SK-N-SH (cell line): ENCODE measurements around the gene DNAJC4. TPM values are rescaled to one million over a fixed set of nuclear protein-coding genes. Genes with fewer than 3 reads are reported as not detected.

Experiments
- CTCF ChIA-PET: fragments of 300-600, 350-600 bp; formaldehyde crosslinking; extraction: SDS; loops from one replicate; lab custom pipeline; 2021; lab: Yijun Ruan, JAX
- POLR2A ChIA-PET: fragments of 350-600 bp; sonication (Branson Sonifier 250); formaldehyde crosslinking; extraction: SDS; loops from one replicate; lab custom pipeline; 2020; ENCODE audit warnings: antibody characterized with exemption, inconsistent platforms; lab: Yijun Ruan, JAX
- DNase-seq: peaks from one replicate; pipeline ENCODE4 v3.0.0; 2012
- H2AFZ ChIP-seq: fragments of 200-600 bp; sonication (generic); 2 replicates; pipeline ENCODE4 v1.8.1; 2016; ENCODE audit warnings: antibody characterized with exemption, mild to moderate bottlenecking, low read depth
- H3F3A ChIP-seq: fragments of 200-600 bp; sonication (generic); replicated peaks from 2 replicates; pipeline ENCODE3; 2016; ENCODE audit warnings: antibody characterized with exemption, mild to moderate bottlenecking; ENCODE audit not compliant: insufficient read depth
- H3K27ac ChIP-seq, 2 experiments: fragments of 200-500 bp in 1 of 2; fragments of 200-600 bp in 1 of 2; sonication (Bioruptor generic) in 1 of 2; sonication (generic), shearing (Covaris generic) in 1 of 2; 2 replicates each; pipeline versions ENCODE4 v1.5.1 to v1.6.1; 2014 to 2016; ENCODE audit warnings: low read depth in 2 of 2, inconsistent platforms in 1 of 2, low read length in 1 of 2, mild to moderate bottlenecking in 1 of 2, mixed read lengths in 1 of 2
- H3K27me3 ChIP-seq: fragments of 200-600 bp; sonication (generic), shearing (Covaris generic); 2 replicates; pipeline ENCODE4 v1.6.1; 2016; ENCODE audit warnings: mixed run types; ENCODE audit not compliant: insufficient read depth
- H3K36me3 ChIP-seq, 2 experiments: fragments of 200-500 bp in 1 of 2; fragments of 200-600 bp in 1 of 2; sonication (Bioruptor generic) in 1 of 2; sonication (generic) in 1 of 2; replicated peaks in 1 of 2; 2 replicates each; pipeline versions ENCODE3 to v1.5.1; 2014 to 2016; ENCODE audit warnings: low read length in 1 of 2, mild to moderate bottlenecking in 1 of 2; ENCODE audit not compliant: insufficient read depth in 2 of 2, control insufficient read depth in 1 of 2
- H3K4me1 ChIP-seq, 2 experiments: fragments of 200-500 bp in 1 of 2; fragments of 200-600 bp in 1 of 2; sonication (Bioruptor generic) in 1 of 2; sonication (generic), shearing (Covaris generic) in 1 of 2; 2 replicates each; pipeline versions ENCODE4 v1.5.1 to v1.6.1; 2014 to 2016; ENCODE audit warnings: low read depth in 1 of 2, low read length in 1 of 2, mixed run types in 1 of 2; ENCODE audit not compliant: insufficient read depth in 2 of 2, control insufficient read depth in 1 of 2
- H3K4me2 ChIP-seq: fragments of 200-600 bp; sonication (generic), shearing (Covaris generic); 2 replicates; pipeline ENCODE4 v1.6.1; 2017; ENCODE audit warnings: mixed run types
- H3K4me3 ChIP-seq, 2 experiments: fragments of 200-500 bp in 1 of 2; fragments of 200-600 bp in 1 of 2; sonication (Bioruptor generic) in 1 of 2; sonication (generic), shearing (Covaris generic) in 1 of 2; 2 replicates each; pipeline versions ENCODE4 v1.5.1 to v1.8.1; 2014 to 2016; ENCODE audit warnings: low read depth in 2 of 2, inconsistent platforms in 1 of 2, low read length in 1 of 2, mild to moderate bottlenecking in 1 of 2, mixed read lengths in 1 of 2, moderate library complexity in 1 of 2
- H3K79me2 ChIP-seq: fragments of 200-600 bp; sonication (generic); 2 replicates; pipeline ENCODE4 v1.8.1; 2017; ENCODE audit warnings: mild to moderate bottlenecking; ENCODE audit not compliant: insufficient read depth
- H3K9ac ChIP-seq: fragments of 200-600 bp; sonication (generic); 2 replicates; pipeline ENCODE4 v1.6.1; 2017; ENCODE audit warnings: mixed run types
- H3K9me2 ChIP-seq: fragments of 200-600 bp; sonication (generic); 2 replicates; pipeline ENCODE4 v1.6.1; 2017; ENCODE audit warnings: mixed run types
- H3K9me3 ChIP-seq: fragments of 200-600 bp; sonication (generic); 2 replicates; pipeline ENCODE4 v1.6.1; 2017; ENCODE audit warnings: mixed run types, mild to moderate bottlenecking, moderate library complexity
- H4K20me1 ChIP-seq: fragments of 200-600 bp; sonication (generic); 2 replicates; pipeline ENCODE4 v1.6.1; 2017; ENCODE audit warnings: mild to moderate bottlenecking, mixed run types; ENCODE audit not compliant: insufficient read depth
- ELF1 ChIP-seq: IDR thresholded peaks from 2 replicates; pipeline ENCODE4 v1.4.0; 2012
- EP300 ChIP-seq, 2 experiments: IDR thresholded peaks; 2 replicates each; pipeline versions ENCODE4 v1.4.0 to v1.6.1; 2012; ENCODE audit warnings: borderline replicate concordance in 1 of 2, low read depth in 1 of 2, low read length in 1 of 2
- FOXJ3 ChIP-seq: sonication (generic); formaldehyde crosslinking; IDR thresholded peaks from 2 replicates; pipeline ENCODE4 v1.5.1; 2020; ENCODE audit warnings: mild to moderate bottlenecking, missing genetic modification reagents
- FOXM1 ChIP-seq: IDR thresholded peaks from 2 replicates; pipeline ENCODE4 v1.4.0; 2012; ENCODE audit warnings: low read depth, mild to moderate bottlenecking
- GABPA ChIP-seq: IDR thresholded peaks from 2 replicates; pipeline ENCODE4 v1.4.0; 2012; ENCODE audit warnings: low read depth, mild to moderate bottlenecking
- GATA2 ChIP-seq: sonication (generic); formaldehyde crosslinking; IDR thresholded peaks from 2 replicates; pipeline ENCODE4 v1.5.0; 2020; ENCODE audit warnings: mild to moderate bottlenecking, missing genetic modification reagents
- MEF2A ChIP-seq: IDR thresholded peaks from 2 replicates; pipeline ENCODE4 v1.4.0; 2012; ENCODE audit warnings: low read depth, borderline replicate concordance
- MXI1 ChIP-seq: IDR thresholded peaks from 2 replicates; pipeline ENCODE4 v1.6.1; 2012; ENCODE audit warnings: mild to moderate bottlenecking, low read depth, low read length, improper control_type of control experiment
- NFIC ChIP-seq: IDR thresholded peaks from 2 replicates; pipeline ENCODE4 v1.4.0; 2012; ENCODE audit warnings: borderline replicate concordance
- NRF1 ChIP-seq: IDR thresholded peaks from 2 replicates; pipeline ENCODE4 v1.6.1; 2012; ENCODE audit warnings: low read depth, mild to moderate bottlenecking, low read length
- POLR2AphosphoS5 ChIP-seq: IDR thresholded peaks from 2 replicates; pipeline ENCODE4 v1.6.1; 2012; ENCODE audit warnings: low read depth, low read length
- RAD21 ChIP-seq: IDR thresholded peaks from 2 replicates; pipeline ENCODE4 v1.6.1; 2012; ENCODE audit warnings: mild to moderate bottlenecking, low read length
- RCOR1 ChIP-seq: fragments of 150-350 bp; IDR thresholded peaks from 2 replicates; pipeline ENCODE4 v1.6.1; 2017; ENCODE audit warnings: antibody characterized with exemption, low read length
- RFX5 ChIP-seq: IDR thresholded peaks from 2 replicates; pipeline ENCODE4 v1.6.1; 2012; ENCODE audit warnings: mild to moderate bottlenecking, improper control_type of control experiment, low read length
- SMC3 ChIP-seq: IDR thresholded peaks from 2 replicates; pipeline ENCODE4 v1.6.1; 2012; ENCODE audit warnings: low read depth, low read length, improper control_type of control experiment
- TAF1 ChIP-seq: IDR thresholded peaks from 2 replicates; pipeline ENCODE4 v1.6.1; 2012; ENCODE audit warnings: low read depth, mild to moderate bottlenecking, low read length, moderate library complexity, borderline replicate concordance
- TCF12 ChIP-seq: IDR thresholded peaks from 2 replicates; pipeline ENCODE4 v1.4.0; 2012
- YY1 ChIP-seq: IDR thresholded peaks from 2 replicates; pipeline ENCODE4 v1.4.0; 2012; ENCODE audit warnings: low read depth, mild to moderate bottlenecking
- WGBS: methylation state at CpG from one replicate; pipeline ENCODE4 v1.1.6; 2017; ENCODE audit warnings: low lambda C conversion rate; 5-methylcytosine and 5-hydroxymethylcytosine counted together
- polyA plus RNA-seq, 3 experiments: library from polyadenylated mRNA; depleted of rRNA; stranded (reverse); fragments of >200 nt; gene quantifications; 2 replicates each; pipeline ENCODE4 v1.2.3, GENCODE V29; 2012
- TF ChIP-seq, protein P1 (sequence below): IDR thresholded peaks from 2 replicates; pipeline ENCODE4 v1.4.0; 2012; ENCODE audit warnings: low read depth
- TF ChIP-seq, protein P2 (sequence below): IDR thresholded peaks from 2 replicates; pipeline ENCODE4 v1.4.0; 2012; ENCODE audit warnings: low read depth, borderline replicate concordance
- TF ChIP-seq, protein P3 (sequence below): IDR thresholded peaks from 2 replicates; pipeline ENCODE4; 2012

DNAJC4 gene
- polyA plus RNA-seq, 1 of the 3 experiments (the other 2 are of a cell fraction): 52.1 TPM

DNA sequence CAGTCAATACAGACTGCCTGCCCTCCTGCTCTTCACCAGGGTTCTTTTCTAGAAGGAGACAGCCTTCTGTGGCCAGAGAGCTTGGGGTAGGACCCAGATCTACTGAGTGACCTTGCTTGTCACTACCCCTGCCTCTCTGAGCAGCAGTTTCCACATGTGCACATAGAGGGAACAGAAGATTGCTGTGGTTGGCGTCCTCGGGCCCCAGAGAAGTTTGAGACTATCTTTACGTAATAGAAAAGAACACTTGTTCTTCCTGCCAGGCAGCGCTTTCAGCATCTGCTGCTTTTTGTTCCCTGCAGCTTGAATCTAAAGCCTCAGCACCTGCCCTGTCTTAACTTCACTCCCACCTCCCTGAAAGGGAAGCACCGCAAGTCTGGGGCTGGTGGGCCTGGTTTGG lies 8.7 kb downstream of the DNAJC4 start:
- WGBS: 96% methylated on average over 5 of the region's 5 CpGs
- no peaks in the 10 kb centered on the region for H4K20me1 ChIP-seq

DNA sequence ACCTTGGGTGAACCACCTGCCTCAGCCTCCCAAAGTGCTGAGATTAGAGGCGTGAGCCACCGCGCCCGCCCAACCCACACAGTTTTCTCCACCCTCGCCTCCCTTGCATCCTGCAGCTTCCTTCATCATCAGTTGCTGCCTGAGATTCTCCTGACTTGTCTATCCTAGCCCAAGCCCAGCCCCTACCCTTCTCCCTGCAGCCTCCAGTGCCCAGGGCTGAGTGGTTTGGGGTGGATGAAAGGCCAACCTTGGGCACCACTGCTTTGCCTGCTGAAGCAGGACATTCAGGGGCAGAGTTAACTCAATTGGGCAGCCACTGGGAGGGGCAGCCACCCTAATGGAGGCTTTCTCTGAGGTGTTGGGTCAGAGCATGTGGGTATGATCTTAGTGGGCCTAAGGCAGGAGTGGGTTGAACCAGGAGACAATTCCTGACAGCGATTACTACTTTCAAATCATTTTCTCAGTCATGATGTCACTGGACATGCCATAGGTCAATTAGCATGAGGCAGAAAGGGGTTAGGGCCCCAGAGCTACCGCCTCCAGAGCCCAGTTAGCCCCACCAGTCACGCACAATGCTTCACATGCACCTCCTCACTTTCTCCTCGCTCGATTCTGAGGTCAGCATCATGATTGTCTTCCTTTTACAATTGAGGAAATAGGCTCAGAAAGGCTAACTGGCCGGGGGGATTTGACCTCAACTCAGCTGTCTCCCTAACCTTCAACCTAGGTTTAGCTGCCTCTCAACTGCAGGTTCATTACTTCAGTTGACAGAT lies 9.5 kb downstream of the DNAJC4 start:
- H3K9ac ChIP-seq: peak overlapping the region; percentile 83; the same call in 1 of the 2 replicates
- TF ChIP-seq FOXJ3 (CRISPR knock-in tag) (no peak), RFX5 (no peak), RAD21 (no peak), GABPA (no peak), GATA2 (CRISPR knock-in tag) (no peak), TCF12 (no peak), NRF1 (no peak), TAF1 (no peak), MEF2A (no peak), FOXM1 (no peak), SMC3 (no peak), RCOR1 (no peak), YY1 (no peak), MXI1 (no peak), EP300 (IDR thresholded peaks at IDR 0.05; ENCODE audit: borderline replicate concordance in 1 of 2, low read depth in 1 of 2, low read length in 1 of 2) (no peak), NFIC (no peak)
- TF ChIP-seq, protein P1, sequence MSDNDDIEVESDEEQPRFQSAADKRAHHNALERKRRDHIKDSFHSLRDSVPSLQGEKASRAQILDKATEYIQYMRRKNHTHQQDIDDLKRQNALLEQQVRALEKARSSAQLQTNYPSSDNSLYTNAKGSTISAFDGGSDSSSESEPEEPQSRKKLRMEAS: no peak
- TF ChIP-seq, protein P2, sequence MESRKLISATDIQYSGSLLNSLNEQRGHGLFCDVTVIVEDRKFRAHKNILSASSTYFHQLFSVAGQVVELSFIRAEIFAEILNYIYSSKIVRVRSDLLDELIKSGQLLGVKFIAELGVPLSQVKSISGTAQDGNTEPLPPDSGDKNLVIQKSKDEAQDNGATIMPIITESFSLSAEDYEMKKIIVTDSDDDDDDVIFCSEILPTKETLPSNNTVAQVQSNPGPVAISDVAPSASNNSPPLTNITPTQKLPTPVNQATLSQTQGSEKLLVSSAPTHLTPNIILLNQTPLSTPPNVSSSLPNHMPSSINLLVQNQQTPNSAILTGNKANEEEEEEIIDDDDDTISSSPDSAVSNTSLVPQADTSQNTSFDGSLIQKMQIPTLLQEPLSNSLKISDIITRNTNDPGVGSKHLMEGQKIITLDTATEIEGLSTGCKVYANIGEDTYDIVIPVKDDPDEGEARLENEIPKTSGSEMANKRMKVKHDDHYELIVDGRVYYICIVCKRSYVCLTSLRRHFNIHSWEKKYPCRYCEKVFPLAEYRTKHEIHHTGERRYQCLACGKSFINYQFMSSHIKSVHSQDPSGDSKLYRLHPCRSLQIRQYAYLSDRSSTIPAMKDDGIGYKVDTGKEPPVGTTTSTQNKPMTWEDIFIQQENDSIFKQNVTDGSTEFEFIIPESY: no peak
- TF ChIP-seq, protein P3, sequence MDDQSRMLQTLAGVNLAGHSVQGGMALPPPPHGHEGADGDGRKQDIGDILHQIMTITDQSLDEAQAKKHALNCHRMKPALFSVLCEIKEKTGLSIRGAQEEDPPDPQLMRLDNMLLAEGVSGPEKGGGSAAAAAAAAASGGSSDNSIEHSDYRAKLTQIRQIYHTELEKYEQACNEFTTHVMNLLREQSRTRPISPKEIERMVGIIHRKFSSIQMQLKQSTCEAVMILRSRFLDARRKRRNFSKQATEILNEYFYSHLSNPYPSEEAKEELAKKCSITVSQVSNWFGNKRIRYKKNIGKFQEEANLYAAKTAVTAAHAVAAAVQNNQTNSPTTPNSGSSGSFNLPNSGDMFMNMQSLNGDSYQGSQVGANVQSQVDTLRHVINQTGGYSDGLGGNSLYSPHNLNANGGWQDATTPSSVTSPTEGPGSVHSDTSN: no peak
- H3K27ac ChIP-seq: peak overlapping the region; percentile 94 to 98
- H3K36me3 ChIP-seq: peaks cover 10 to 30% of the 10 kb centered on the region in 2 experiments
- no peak overlapping the region for H2AFZ ChIP-seq
- H4K20me1 ChIP-seq: no peaks in the 10 kb centered on the region
- peaks cover 43% of the 10 kb centered on the region for H3K79me2 ChIP-seq
- H3K9me2 ChIP-seq: no peaks in the 10 kb centered on the region
- CTCF ChIA-PET: interaction anchor here (0.6 to 1.5 kb wide), 2 partner anchors 13 to 35 kb away, joined by 3 to 4 read pairs; no protein-coding TSS in a partner anchor
- 81% methylated on average over 11 of the region's 11 CpGs for whole genome bisulfite sequencing
- DNase-seq: no peak
- H3K27me3 ChIP-seq: no peaks in the 10 kb centered on the region
- peaks cover 28% of the 10 kb centered on the region for H3F3A ChIP-seq
- peaks cover 16 to 40% of the 10 kb centered on the region in 2 experiments; a peak in 2 of 4 replicates for H3K4me1 ChIP-seq
- H3K4me3 ChIP-seq: peak overlapping the region; percentile 64 to 92
- H3K9me3 ChIP-seq: no peaks in the 10 kb centered on the region
- POLR2A ChIA-PET: interaction anchor here (0.7 kb wide), 1 partner anchor 26 kb away, joined by 3 read pairs; no protein-coding TSS in a partner anchor
- peak overlapping the region; percentile 93 for H3K4me2 ChIP-seq

More for the DNA sequence above, 8.7 kb downstream of the DNAJC4 start:
- no peaks in the 10 kb centered on the region for H3K9me3 ChIP-seq
- peaks cover 7 to 25% of the 10 kb centered on the region in 2 experiments for H3K36me3 ChIP-seq
- H3K9ac ChIP-seq: no peak overlapping the region
- TF ChIP-seq POLR2AphosphoS5: no peak
- TF ChIP-seq ELF1: no peak
- TF ChIP-seq FOXJ3 (CRISPR knock-in tag): no peak
- TF ChIP-seq, all 33 proteins: peak for 0
- DNase-seq: no peak
- Histone ChIP-seq H3K27ac (no peak overlapping the region), H3K4me1 (peaks cover 14 to 33% of the 10 kb centered on the region in 2 experiments; a peak in 2 of 4 replicates), H3K4me2 (no peak overlapping the region), H2AFZ (no peak overlapping the region), H3K27me3 (no peaks in the 10 kb centered on the region), H3K9me2 (no peaks in the 10 kb centered on the region), H3F3A (peaks cover 28% of the 10 kb centered on the region), H3K4me3 (no peak overlapping the region), H3K79me2 (peaks cover 35% of the 10 kb centered on the region)
- ChIA-PET POLR2A (interaction anchor here (0.7 to 2.2 kb wide), 2 partner anchors 13 to 27 kb away, joined by 3 to 5 read pairs; partner anchors contain the start of genes NUDT22 and TRPT1), CTCF (interaction anchor here (1.0 to 1.5 kb wide), 3 partner anchors 15 to 65 kb away, joined by 3 to 4 read pairs (median 4); no protein-coding TSS in a partner anchor)
